Naive thymus-derived CD4-positive, alpha-beta T cell (primary cell): ENCODE measurements around the gene HOXD8. TPM values are rescaled to one million over a fixed set of nuclear protein-coding genes. Genes with fewer than 3 reads are reported as not detected.
A peak's percentile ranks its signal among the peaks of the same experiment; 100 is the strongest.

ENCODE experiments used
- ATAC-seq: fragments of 150-1000 bp; cut with Tn5 transposase; 2 replicates; pipeline ENCODE4 v1.10.0; 2021; ENCODE audit warnings: mild to moderate bottlenecking, moderate library complexity
- CTCF ChIA-PET: fragments of 350-600 bp; sonication (Branson Sonifier 250); formaldehyde crosslinking; loops from one replicate; lab custom pipeline; 2021; ENCODE audit warnings: antibody characterized with exemption; lab: Charles Lee
- POLR2A ChIA-PET: fragments of 350-600 bp; sonication (Branson Sonifier 250); formaldehyde crosslinking; loops from one replicate; lab custom pipeline; 2021; ENCODE audit warnings: antibody characterized with exemption, inconsistent platforms; lab: Charles Lee
- DNase-seq, 9 donors: peaks; one replicate each; pipeline versions ENCODE4 v3.0.0 to v3.0.0-alpha.2; 2020 to 2022; ENCODE audit warnings: mixed read lengths in 1 of 9
- H3K27ac ChIP-seq: one replicate; pipeline ENCODE4 v1.7.0; 2013; ENCODE audit warnings: mild to moderate bottlenecking, low read depth, low read length, moderate library complexity
- H3K27me3 ChIP-seq, 2 donors: one replicate each; pipeline ENCODE4 v1.7.0; 2013; ENCODE audit warnings: low read length in 2 of 2, mild to moderate bottlenecking in 2 of 2, moderate library complexity in 2 of 2; ENCODE audit not compliant: control insufficient read depth in 2 of 2, insufficient read depth in 2 of 2
- H3K36me3 ChIP-seq, 3 experiments: 1 replicate in 2 of 3; 2 replicates in 1 of 3; pipeline ENCODE4 v1.7.0; 2013; ENCODE audit warnings: low read length in 3 of 3, mild to moderate bottlenecking in 3 of 3, moderate library complexity in 1 of 3; ENCODE audit not compliant: insufficient read depth in 3 of 3, control insufficient read depth in 2 of 3
- H3K4me1 ChIP-seq, 2 donors: one replicate each; pipeline ENCODE4 v1.7.0; 2013; ENCODE audit warnings: low read length in 2 of 2, mild to moderate bottlenecking in 2 of 2, moderate library complexity in 1 of 2; ENCODE audit not compliant: control insufficient read depth in 2 of 2, insufficient read depth in 2 of 2
- H3K4me3 ChIP-seq: 2 replicates; pipeline ENCODE4 v1.7.0; 2013; ENCODE audit warnings: mild to moderate bottlenecking, low read length
- H3K9me3 ChIP-seq, 3 experiments: 1 replicate in 2 of 3; 2 replicates in 1 of 3; pipeline ENCODE4 v1.7.0; 2013; ENCODE audit warnings: low read length in 3 of 3; ENCODE audit not compliant: control insufficient read depth in 2 of 3
- H3K27ac Mint-ChIP-seq, 9 donors: one replicate each; pipeline ENCODE4 v1.8.0; 2020 to 2022; ENCODE audit warnings: mixed read lengths in 9 of 9, mild to moderate bottlenecking in 8 of 9, moderate library complexity in 5 of 9, inconsistent platforms in 2 of 9
- H3K27me3 Mint-ChIP-seq, 5 donors: one replicate each; pipeline ENCODE4 v1.8.0; 2021 to 2022; ENCODE audit warnings: mixed read lengths in 5 of 5, mild to moderate bottlenecking in 1 of 5
- H3K36me3 Mint-ChIP-seq, 5 donors: one replicate each; pipeline ENCODE4 v1.8.0; 2020 to 2022; ENCODE audit warnings: mixed read lengths in 5 of 5, mild to moderate bottlenecking in 3 of 5, inconsistent platforms in 1 of 5
- H3K4me1 Mint-ChIP-seq, 7 donors: one replicate each; pipeline ENCODE4 v1.8.0; 2020 to 2022; ENCODE audit warnings: mixed read lengths in 7 of 7, mild to moderate bottlenecking in 3 of 7, inconsistent platforms in 1 of 7
- H3K4me3 Mint-ChIP-seq, 10 donors: one replicate each; pipeline ENCODE4 v1.8.0; 2020 to 2022; ENCODE audit warnings: mild to moderate bottlenecking in 10 of 10, mixed read lengths in 10 of 10, moderate library complexity in 6 of 10, inconsistent platforms in 2 of 10
- H3K9me3 Mint-ChIP-seq, 11 donors: one replicate each; pipeline ENCODE4 v1.8.0; 2020 to 2022; ENCODE audit warnings: mixed read lengths in 11 of 11, mild to moderate bottlenecking in 4 of 11, inconsistent platforms in 1 of 11, moderate library complexity in 1 of 11
- intact Hi-C, 2 donors: fragments of 100-400 bp; cut with micrococcal nuclease; formaldehyde crosslinking; loops; one replicate each; pipeline ENCODE4 v1.15.1; 2023
- microRNA-seq: library from miRNA; unstranded; fragments of <30 nt; microRNA quantifications from one replicate; pipeline ENCODE4 v1.2.0, GENCODE V29; 2022; ENCODE audit warnings: borderline microRNAs expressed
- polyA plus RNA-seq, 2 donors: library from polyadenylated mRNA; unstranded; fragments of 300-500 nt; fragmentation: Illumina TruSeq; gene quantifications; one replicate each; pipeline ENCODE4 v1.2.3, GENCODE V29; 2021
- total RNA-seq, 6 experiments: library from RNA in 5 of 6; stranded (reverse) in 5 of 6; gene quantifications; 1 replicate in 5 of 6; 2 replicates in 1 of 6; pipeline ENCODE4 v1.2.3 and lab custom pipeline; 2021 to 2026

The HOXD8 gene
- total and polyA plus RNA-seq, 7 experiments from 2014 or later: not detected

DNA sequence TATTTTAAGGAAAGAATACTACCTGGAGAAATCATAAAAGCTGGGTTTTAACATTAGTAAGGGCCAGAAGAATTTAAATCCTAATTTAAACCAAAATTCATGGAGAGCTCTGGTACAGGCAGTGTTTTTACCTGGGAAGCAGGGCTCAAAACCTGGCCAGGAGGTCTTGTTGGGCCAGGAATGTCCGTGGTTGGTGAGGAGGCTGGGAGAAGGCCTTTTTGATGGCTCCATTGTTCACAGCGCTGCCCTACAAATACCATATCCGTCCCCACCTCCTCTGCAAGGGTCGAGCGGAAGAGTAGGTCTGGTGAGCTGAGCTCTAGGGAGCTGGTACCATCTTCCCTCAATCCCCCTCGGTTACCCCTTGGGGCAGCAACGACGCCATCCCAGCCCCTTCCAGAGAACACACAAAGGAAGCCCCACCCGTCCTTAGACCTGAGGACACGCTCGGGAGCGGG, 48.1 kb downstream of the HOXD8 start:
- no peaks in the 10 kb centered on the region for H3K36me3 ChIP-seq
- peaks cover 79 to 95% (median 87%) of the 10 kb centered on the region in 5 donors for H3K27me3 Mint-ChIP-seq
- no peaks in the 10 kb centered on the region for H3K4me1 ChIP-seq
- intact Hi-C loops: no loop called here
- H3K4me3 Mint-ChIP-seq: peak overlapping the region in 5 of 10 donors; percentile 4 to 57 (median 44)
- H3K27ac ChIP-seq: no peak overlapping the region
- H3K4me1 Mint-ChIP-seq: peaks cover 0 to 30% (median 13%) of the 10 kb centered on the region in 7 donors
- peaks cover 0 to 12% (median 2%) of the 10 kb centered on the region in 11 donors for H3K9me3 Mint-ChIP-seq
- H3K27me3 ChIP-seq: peaks cover 22 to 44% of the 10 kb centered on the region in 2 donors
- H3K9me3 ChIP-seq: no peaks in the 10 kb centered on the region
- DNase-seq (no peak), ATAC-seq (no peak)
- ChIA-PET CTCF (no interaction called here), POLR2A (no interaction called here)
- no peak overlapping the region for H3K27ac Mint-ChIP-seq
- no peak overlapping the region for H3K4me3 ChIP-seq
- peaks cover 0 to 10% (median 0%) of the 10 kb centered on the region in 5 donors for H3K36me3 Mint-ChIP-seq

- Histone ChIP-seq H3K4me1 (no peaks in the 10 kb centered on the region), H3K27ac (no peak overlapping the region), H3K9me3 (no peaks in the 10 kb centered on the region), H3K36me3 (no peaks in the 10 kb centered on the region), H3K27me3 (peaks cover 21 to 38% of the 10 kb centered on the region in 2 donors), H3K4me3 (no peak overlapping the region)
- CTCF ChIA-PET: no interaction called here
- intact Hi-C loops: no loop called here
- DNase-seq: no peak
- POLR2A ChIA-PET: no interaction called here
- H3K27me3 Mint-ChIP-seq: peaks cover 79 to 95% (median 87%) of the 10 kb centered on the region in 5 donors
- H3K9me3 Mint-ChIP-seq: peaks cover 0 to 7% (median 0%) of the 10 kb centered on the region in 11 donors
- H3K27ac Mint-ChIP-seq: no peak overlapping the region
- peaks cover 0 to 25% (median 10%) of the 10 kb centered on the region in 7 donors for H3K4me1 Mint-ChIP-seq
- ATAC-seq: no peak
- peak overlapping the region in 5 of 10 donors; percentile 43 to 66 (median 44) for H3K4me3 Mint-ChIP-seq
- H3K36me3 Mint-ChIP-seq: peaks cover 0 to 10% (median 0%) of the 10 kb centered on the region in 5 donors
These were observed 48.7 kb downstream of the HOXD8 start for GRCh38 chr2:176178038-176178756.

DNA sequence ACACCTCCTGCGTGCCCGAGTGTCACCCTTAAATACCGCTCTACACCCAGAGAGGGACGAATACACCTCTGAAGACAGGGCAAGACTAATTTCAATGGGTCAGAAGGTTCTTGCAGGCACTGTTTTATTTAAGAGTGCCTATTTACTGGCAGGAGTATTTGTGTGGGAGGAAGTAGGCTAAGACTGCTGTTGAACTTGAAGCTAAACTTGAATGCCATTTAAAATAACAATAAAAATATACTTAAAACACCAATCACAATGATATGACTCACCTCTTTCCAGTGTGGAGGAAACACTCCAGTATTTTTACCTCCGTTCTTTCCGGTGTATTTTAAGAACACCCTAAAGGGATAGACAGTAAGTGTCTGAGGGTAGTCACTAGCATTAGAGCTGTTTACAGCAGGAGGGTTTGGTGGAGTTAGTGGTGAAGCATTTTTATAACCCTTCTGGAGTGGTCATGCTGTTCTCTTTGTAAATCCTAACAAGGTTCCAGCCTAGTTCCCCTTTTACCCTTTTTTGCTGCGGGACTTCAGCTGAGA, 49.3 kb downstream of the HOXD8 start:
- H3K9me3 ChIP-seq: no peaks in the 10 kb centered on the region
- H3K4me3 ChIP-seq: no peak overlapping the region
- H3K27me3 ChIP-seq: peaks cover 15 to 33% of the 10 kb centered on the region in 2 donors
- no peak overlapping the region for H3K27ac ChIP-seq
- peaks cover 0 to 19% (median 10%) of the 10 kb centered on the region in 7 donors for H3K4me1 Mint-ChIP-seq
- no peak overlapping the region for H3K27ac Mint-ChIP-seq
- H3K36me3 Mint-ChIP-seq: peaks cover 0 to 10% (median 0%) of the 10 kb centered on the region in 5 donors
- POLR2A ChIA-PET: no interaction called here
- intact Hi-C loops: no loop called here
- no peaks in the 10 kb centered on the region for H3K36me3 ChIP-seq
- peaks cover 79 to 95% (median 87%) of the 10 kb centered on the region in 5 donors for H3K27me3 Mint-ChIP-seq
- ATAC-seq (no peak), DNase-seq (no peak)
- CTCF ChIA-PET: no interaction called here
- peak overlapping the region in 4 of 10 donors; percentile 24 to 57 (median 48) for H3K4me3 Mint-ChIP-seq
- no peaks in the 10 kb centered on the region for H3K4me1 ChIP-seq
- H3K9me3 Mint-ChIP-seq: peaks cover 0 to 3% (median 0%) of the 10 kb centered on the region in 11 donors

DNA sequence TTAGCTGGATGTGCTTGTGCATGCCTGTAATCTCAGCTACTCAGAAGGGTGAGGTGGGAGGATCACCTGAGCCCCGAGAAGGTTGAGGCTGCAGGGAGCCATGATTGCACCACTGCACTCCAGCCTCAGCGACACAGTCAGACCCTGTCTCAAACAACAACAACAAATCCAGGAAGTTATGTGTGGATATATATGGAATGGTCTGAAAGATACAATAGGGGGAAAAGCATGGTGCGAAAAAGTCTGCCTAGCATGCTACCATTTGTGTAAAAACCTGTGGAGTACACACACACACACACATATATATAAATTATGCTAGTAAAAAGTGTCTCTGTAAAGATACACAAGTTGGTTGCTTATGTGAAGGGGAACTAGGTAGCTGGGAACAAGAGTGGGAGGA, 52.0 kb downstream of the HOXD8 start:
- Histone ChIP-seq H3K4me1 (no peaks in the 10 kb centered on the region), H3K4me3 (no peak overlapping the region), H3K9me3 (no peaks in the 10 kb centered on the region), H3K27me3 (peaks cover 5 to 16% of the 10 kb centered on the region in 2 donors), H3K27ac (no peak overlapping the region), H3K36me3 (no peaks in the 10 kb centered on the region)
- CTCF ChIA-PET: no interaction called here
- ATAC-seq (no peak), DNase-seq (no peak)
- Mint-ChIP-seq H3K27me3 (peaks cover 74 to 95% (median 85%) of the 10 kb centered on the region in 5 donors), H3K27ac (no peak overlapping the region), H3K4me1 (peaks cover 0 to 13% (median 5%) of the 10 kb centered on the region in 7 donors), H3K9me3 (peaks cover 0 to 3% (median 0%) of the 10 kb centered on the region in 11 donors), H3K36me3 (peaks cover 0 to 8% (median 0%) of the 10 kb centered on the region in 5 donors), H3K4me3 (no peak overlapping the region)
- intact Hi-C loops: no loop called here
- POLR2A ChIA-PET: no interaction called here

Small RNAs within 50 kb of the gene (microRNA-seq; reads per million reads assigned to microRNA genes)
- 4.7 reads per million for gene MIR10B

Other genes starting within 250 kb of the HOXD8 start
- 10 to 100 TPM; 19.4 to 36.8 (median 24.0) TPM for gene LNPK, start 127.4 kb upstream of the HOXD8 start, total RNA-seq
- gene LNPK, start 127.4 kb upstream of the HOXD8 start, polyA plus RNA-seq: 10 to 100 TPM; 13.7 to 14.8 TPM
- not detected for gene EVX2, start 45.7 kb upstream of the HOXD8 start, total RNA-seq
- gene EVX2, start 45.7 kb upstream of the HOXD8 start, polyA plus RNA-seq: not detected
- gene HOXD13, start 37.0 kb upstream of the HOXD8 start, total RNA-seq: not detected
- gene HOXD13, start 37.0 kb upstream of the HOXD8 start, polyA plus RNA-seq: not detected
- not detected for gene HOXD12, start 29.9 kb upstream of the HOXD8 start, total RNA-seq
- gene HOXD12, start 29.9 kb upstream of the HOXD8 start, polyA plus RNA-seq: not detected
- not detected for gene HOXD11, start 22.4 kb upstream of the HOXD8 start, total RNA-seq
- not detected for gene HOXD11, start 22.4 kb upstream of the HOXD8 start, polyA plus RNA-seq
- not detected for gene HOXD10, start 12.9 kb upstream of the HOXD8 start, total RNA-seq
- not detected for gene HOXD10, start 12.9 kb upstream of the HOXD8 start, polyA plus RNA-seq
- not detected for gene HOXD9, start 7.0 kb upstream of the HOXD8 start, total RNA-seq
- not detected for gene HOXD9, start 7.0 kb upstream of the HOXD8 start, polyA plus RNA-seq
- not detected for gene HOXD4, start 21.8 kb downstream of the HOXD8 start, total RNA-seq
- not detected for gene HOXD4, start 21.8 kb downstream of the HOXD8 start, polyA plus RNA-seq
- gene HOXD3, start 27.6 kb downstream of the HOXD8 start, total RNA-seq: not detected
- gene HOXD3, start 27.6 kb downstream of the HOXD8 start, polyA plus RNA-seq: not detected
- gene HOXD1, start 59.0 kb downstream of the HOXD8 start, total RNA-seq: not detected
- not detected for gene HOXD1, start 59.0 kb downstream of the HOXD8 start, polyA plus RNA-seq
- 10 to 100 TPM in 1 of 5 experiments, 1 to 10 TPM in 4; 6.6 to 14.3 (median 9.3) TPM for gene MTX2, start 139.7 kb downstream of the HOXD8 start, total RNA-seq
- gene MTX2, start 139.7 kb downstream of the HOXD8 start, polyA plus RNA-seq: 10 to 100 TPM; 17.8 to 19.5 TPM